Activated CD4-positive, alpha-beta T cell treated with anti-CD3 and anti-CD28 coated beads, Interleukin-2, amount 10 ng/mL, durations not matched to agents 7 days and 5 days (primary cell): ENCODE data around the gene GPC6. TPM values are rescaled to one million over a fixed set of nuclear protein-coding genes. Genes with fewer than 3 reads are reported as not detected.
"Not testable (repeated sequence)": the region's sequence is repeated elsewhere in the genome, so short reads cannot be mapped to it uniquely, and the experiment has no call there.

Experiments
- CTCF ChIA-PET: fragments of 350-600 bp; sonication (Branson Sonifier 250); formaldehyde crosslinking; loops from one replicate; lab custom pipeline; 2021; ENCODE audit warnings: antibody characterized with exemption; lab: Charles Lee
- POLR2A ChIA-PET: fragments of 350-600 bp; sonication (Branson Sonifier 250); formaldehyde crosslinking; loops from one replicate; lab custom pipeline; 2021; ENCODE audit warnings: antibody characterized with exemption; lab: Charles Lee
- DNase-seq: peaks from one replicate; pipeline ENCODE4 v3.0.0-alpha.2; 2020
- H3K27ac Mint-ChIP-seq: one replicate; pipeline ENCODE4 v1.8.0; 2021; ENCODE audit warnings: mild to moderate bottlenecking, moderate library complexity, mixed read lengths
- H3K27me3 Mint-ChIP-seq: one replicate; pipeline ENCODE4 v1.8.0; 2021; ENCODE audit warnings: mixed read lengths
- H3K36me3 Mint-ChIP-seq: one replicate; pipeline ENCODE4 v1.8.0; 2021; ENCODE audit warnings: low read depth, mixed read lengths
- H3K4me1 Mint-ChIP-seq: one replicate; pipeline ENCODE4 v1.8.0; 2021; ENCODE audit warnings: mixed read lengths
- H3K4me3 Mint-ChIP-seq: one replicate; pipeline ENCODE4 v1.8.0; 2021; ENCODE audit warnings: mild to moderate bottlenecking, moderate library complexity, mixed read lengths
- H3K9me3 Mint-ChIP-seq: one replicate; pipeline ENCODE4 v1.8.0; 2021; ENCODE audit warnings: mixed read lengths
- total RNA-seq, 2 experiments: library from RNA; stranded (reverse); gene quantifications; one replicate each; pipeline ENCODE4 v1.2.3, GENCODE V29; 2021

The GPC6 gene
- total RNA-seq = not detected

DNA sequence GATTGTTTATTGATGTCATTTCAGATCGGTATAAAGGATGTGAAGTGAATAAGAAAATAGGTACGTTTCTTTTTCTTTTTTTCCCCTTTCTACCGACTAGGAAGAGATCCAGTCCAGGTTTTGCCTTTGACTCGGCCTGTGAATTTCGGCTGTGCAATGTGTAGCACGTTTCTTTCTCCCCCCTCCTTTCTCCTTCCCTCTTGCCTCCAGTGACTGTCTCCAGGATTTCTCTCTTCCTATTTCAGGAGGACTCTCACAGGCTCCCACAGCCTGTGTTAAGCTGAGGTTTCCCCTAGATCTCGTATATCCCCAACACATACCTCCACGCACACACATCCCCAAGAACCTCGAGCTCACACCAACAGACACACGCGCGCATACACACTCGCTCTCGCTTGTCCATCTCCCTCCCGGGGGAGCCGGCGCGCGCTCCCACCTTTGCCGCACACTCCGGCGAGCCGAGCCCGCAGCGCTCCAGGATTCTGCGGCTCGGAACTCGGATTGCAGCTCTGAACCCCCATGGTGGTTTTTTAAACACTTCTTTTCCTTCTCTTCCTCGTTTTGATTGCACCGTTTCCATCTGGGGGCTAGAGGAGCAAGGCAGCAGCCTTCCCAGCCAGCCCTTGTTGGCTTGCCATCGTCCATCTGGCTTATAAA lies at the start of gene GPC6:
TSS of gene GPC6 (plus strand) at position 185 of the 657 bp plus-strand sequence.
- Mint-ChIP-seq H3K4me1 (no peaks in the 10 kb centered on the region), H3K4me3 (no peak within 1 kb of the TSS), H3K27me3 (peaks cover 42% of the 10 kb centered on the region), H3K36me3 (no peaks in the 10 kb centered on the region), H3K27ac (no peak within 1 kb of the TSS), H3K9me3 (no peaks in the 10 kb centered on the region)
- no peak for DNase-seq
- ChIA-PET CTCF (no interaction called here), POLR2A (no interaction called here)

GRCh38 chr13:93180356-93180969 lies 46.1 kb upstream of the GPC6 start:
- H3K36me3 Mint-ChIP-seq = no peaks in the 10 kb centered on the region
- CTCF ChIA-PET = no interaction called here
- no peak overlapping the region for H3K4me3 Mint-ChIP-seq
- H3K27ac Mint-ChIP-seq = no peak overlapping the region
- DNase-seq = no peak
- H3K27me3 Mint-ChIP-seq = no peaks in the 10 kb centered on the region
- no peaks in the 10 kb centered on the region for H3K4me1 Mint-ChIP-seq
- H3K9me3 Mint-ChIP-seq = no peaks in the 10 kb centered on the region
- POLR2A ChIA-PET = no interaction called here

GRCh38 chr13:93182406-93182805 lies 44.2 kb upstream of the GPC6 start:
- no peaks in the 10 kb centered on the region for H3K4me1 Mint-ChIP-seq
- no peak overlapping the region for H3K27ac Mint-ChIP-seq
- DNase-seq = no peak
- no peaks in the 10 kb centered on the region for H3K27me3 Mint-ChIP-seq
- POLR2A ChIA-PET = no interaction called here
- no peaks in the 10 kb centered on the region for H3K9me3 Mint-ChIP-seq
- H3K36me3 Mint-ChIP-seq = no peaks in the 10 kb centered on the region
- no peak overlapping the region for H3K4me3 Mint-ChIP-seq
- CTCF ChIA-PET = no interaction called here

DNA sequence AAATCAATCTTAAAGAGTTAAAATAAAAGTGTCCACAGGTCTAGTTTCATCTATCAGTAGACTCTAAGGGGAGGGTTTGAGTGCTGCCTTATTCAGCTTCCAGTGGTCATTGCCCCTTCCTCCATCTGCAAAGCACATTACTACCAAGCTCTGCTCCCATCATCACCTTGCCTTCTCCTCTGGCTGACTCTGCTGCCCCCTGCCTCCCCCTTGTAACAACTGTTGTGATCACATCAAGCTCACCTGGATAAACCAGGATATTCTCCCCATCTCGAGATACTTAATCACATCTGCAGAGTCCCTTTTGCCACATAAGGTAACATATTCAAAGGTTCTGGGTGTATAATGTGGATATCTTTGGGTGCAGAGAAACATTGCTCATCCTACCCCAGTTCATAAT lies 43.3 kb upstream of the GPC6 start:
- Mint-ChIP-seq H3K4me3 (no peak overlapping the region), H3K27ac (no peak overlapping the region), H3K27me3 (no peaks in the 10 kb centered on the region), H3K36me3 (no peaks in the 10 kb centered on the region), H3K4me1 (no peaks in the 10 kb centered on the region), H3K9me3 (no peaks in the 10 kb centered on the region)
- ChIA-PET CTCF (no interaction called here), POLR2A (no interaction called here)
- no peak for DNase-seq

- Mint-ChIP-seq H3K9me3 (peaks cover 11% of the 10 kb centered on the region), H3K4me1 (no peaks in the 10 kb centered on the region), H3K4me3 (no peak overlapping the region), H3K27ac (no peak overlapping the region), H3K27me3 (no peaks in the 10 kb centered on the region), H3K36me3 (no peaks in the 10 kb centered on the region)
- no peak for DNase-seq
- ChIA-PET CTCF (no interaction called here), POLR2A (no interaction called here)
Observed at GRCh38 chr13:93190006-93190405, 36.6 kb upstream of the GPC6 start.

- ChIA-PET CTCF (no interaction called here), POLR2A (no interaction called here)
- H3K36me3 Mint-ChIP-seq = no peaks in the 10 kb centered on the region
- no peak overlapping the region for H3K27ac Mint-ChIP-seq
- no peak for DNase-seq
- H3K4me3 Mint-ChIP-seq = no peak overlapping the region
- H3K4me1 Mint-ChIP-seq = no peaks in the 10 kb centered on the region
- no peaks in the 10 kb centered on the region for H3K27me3 Mint-ChIP-seq
- peaks cover 11% of the 10 kb centered on the region for H3K9me3 Mint-ChIP-seq
Observed at GRCh38 chr13:93193682-93194081, 32.9 kb upstream of the GPC6 start.

DNA sequence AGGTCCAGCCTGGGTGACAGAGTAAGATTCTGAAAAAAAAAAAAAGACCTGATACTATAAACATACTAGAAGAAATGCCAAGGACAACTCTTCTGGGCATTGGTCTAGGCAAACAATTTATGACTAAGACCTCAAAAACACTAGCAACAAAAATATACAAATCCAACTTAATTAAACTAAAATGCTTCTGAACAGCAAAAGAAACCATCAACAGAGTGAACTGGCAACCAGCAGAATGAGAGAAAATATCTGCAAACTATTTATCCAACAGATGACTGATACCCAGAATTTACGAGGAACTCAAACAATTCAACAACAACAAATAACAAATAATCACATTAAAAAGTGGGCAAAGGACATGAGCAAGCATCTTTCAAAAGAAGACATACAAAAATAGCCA lies 26.8 kb upstream of the GPC6 start:
- no peaks in the 10 kb centered on the region for H3K36me3 Mint-ChIP-seq

GRCh38 chr13:93200626-93201025 lies 26.0 kb upstream of the GPC6 start:
- Mint-ChIP-seq H3K4me1 (no peaks in the 10 kb centered on the region), H3K4me3 (no peak overlapping the region), H3K36me3 (no peaks in the 10 kb centered on the region), H3K27ac (no peak overlapping the region), H3K9me3 (no peaks in the 10 kb centered on the region), H3K27me3 (no peaks in the 10 kb centered on the region)
- DNase-seq = no peak
- POLR2A ChIA-PET = no interaction called here
- CTCF ChIA-PET = no interaction called here

More for the DNA sequence above, 26.8 kb upstream of the GPC6 start:
- DNase-seq = no peak
- Mint-ChIP-seq H3K4me3 (no peak overlapping the region), H3K4me1 (no peaks in the 10 kb centered on the region), H3K27ac (no peak overlapping the region), H3K9me3 (peaks cover under 1% of the 10 kb centered on the region), H3K27me3 (no peaks in the 10 kb centered on the region)
- CTCF ChIA-PET = no interaction called here
- POLR2A ChIA-PET = no interaction called here

- Mint-ChIP-seq H3K9me3 (no peaks in the 10 kb centered on the region), H3K4me1 (no peaks in the 10 kb centered on the region), H3K4me3 (no peak overlapping the region), H3K27ac (no peak overlapping the region), H3K27me3 (no peaks in the 10 kb centered on the region), H3K36me3 (no peaks in the 10 kb centered on the region)
- ChIA-PET POLR2A (no interaction called here), CTCF (no interaction called here)
- no peak for DNase-seq
Observed at GRCh38 chr13:93201992-93202558, 24.5 kb upstream of the GPC6 start.

- H3K4me3 Mint-ChIP-seq, POLR2A ChIA-PET, CTCF ChIA-PET, H3K27me3 Mint-ChIP-seq, H3K27ac Mint-ChIP-seq, DNase-seq, H3K4me1 Mint-ChIP-seq, H3K9me3 Mint-ChIP-seq, H3K36me3 Mint-ChIP-seq: not testable (repeated sequence)
Observed at GRCh38 chr13:93206778-93207392, 19.7 kb upstream of the GPC6 start.

- Mint-ChIP-seq H3K9me3 (no peaks in the 10 kb centered on the region), H3K4me3 (no peak overlapping the region), H3K4me1 (no peaks in the 10 kb centered on the region), H3K27ac (no peak overlapping the region), H3K27me3 (no peaks in the 10 kb centered on the region), H3K36me3 (no peaks in the 10 kb centered on the region)
- CTCF ChIA-PET = no interaction called here
- POLR2A ChIA-PET = no interaction called here
- DNase-seq = no peak
Observed at GRCh38 chr13:93216122-93216521, 10.5 kb upstream of the GPC6 start.

DNA sequence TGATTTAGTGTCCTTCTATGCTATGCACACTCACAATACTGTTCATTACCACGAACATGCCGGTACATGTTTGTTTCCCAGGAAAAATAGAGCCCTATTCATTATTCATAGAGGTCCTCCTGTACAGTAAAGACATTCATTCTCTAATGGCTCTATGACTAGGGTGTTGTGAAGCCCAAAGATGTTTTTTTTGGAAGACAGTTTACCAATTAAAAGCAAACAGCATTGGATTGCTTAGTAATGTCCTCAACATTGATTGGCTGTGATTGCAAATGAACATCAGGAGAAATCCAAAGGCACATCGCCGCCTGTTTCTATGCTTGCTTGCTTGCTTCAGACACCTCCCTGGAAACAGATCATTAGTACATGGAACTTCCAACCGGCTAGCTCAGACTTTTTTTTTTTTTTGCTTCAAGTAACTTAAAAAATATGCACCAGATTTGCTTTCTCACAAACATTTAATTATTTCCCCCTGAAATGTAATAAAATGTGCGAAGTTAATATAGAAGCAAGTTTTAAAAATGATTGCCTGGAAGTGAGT lies 8.8 kb upstream of the GPC6 start:
- Mint-ChIP-seq H3K27ac (no peak overlapping the region), H3K4me3 (no peak overlapping the region), H3K36me3 (no peaks in the 10 kb centered on the region), H3K4me1 (no peaks in the 10 kb centered on the region), H3K27me3 (no peaks in the 10 kb centered on the region), H3K9me3 (no peaks in the 10 kb centered on the region)
- POLR2A ChIA-PET = no interaction called here
- DNase-seq = no peak
- CTCF ChIA-PET = no interaction called here

- no peak overlapping the region for H3K4me3 Mint-ChIP-seq
- no peaks in the 10 kb centered on the region for H3K27me3 Mint-ChIP-seq
- ChIA-PET CTCF (no interaction called here), POLR2A (no interaction called here)
- H3K36me3 Mint-ChIP-seq = no peaks in the 10 kb centered on the region
- H3K4me1 Mint-ChIP-seq = no peaks in the 10 kb centered on the region
- H3K27ac Mint-ChIP-seq = no peak overlapping the region
- no peak for DNase-seq
- H3K9me3 Mint-ChIP-seq = no peaks in the 10 kb centered on the region
Observed at GRCh38 chr13:93218583-93218982, 8.0 kb upstream of the GPC6 start.
